CD14-positive monocyte (primary cell): ENCODE data around the gene BUD13. TPM values are rescaled to one million over a fixed set of nuclear protein-coding genes. Genes with fewer than 3 reads are reported as not detected.

Source experiments
- DNase-seq, 3 donors: peaks; one replicate each; pipeline ENCODE4 v3.0.0-alpha.2; 2011 to 2022
- H2AFZ ChIP-seq: 2 replicates; pipeline ENCODE4 v1.6.0; 2012; ENCODE audit warnings: mild to moderate bottlenecking, low read depth, low read length, inconsistent platforms; ENCODE audit not compliant: insufficient read depth, poor library complexity, severe bottlenecking
- H3K27ac ChIP-seq, 2 donors: 1 replicate in 1 of 2; 2 replicates in 1 of 2; pipeline ENCODE4 v1.5.1; 2012 to 2013; ENCODE audit warnings: low read length in 2 of 2, control low read depth in 1 of 2, inconsistent platforms in 1 of 2, low read depth in 1 of 2, mild to moderate bottlenecking in 1 of 2
- H3K27me3 ChIP-seq, 2 donors: one replicate each; pipeline versions ENCODE4 v1.6.0 to v1.6.1; 2011 to 2013; ENCODE audit warnings: low read length in 2 of 2; ENCODE audit not compliant: control insufficient read depth in 2 of 2, insufficient read depth in 2 of 2
- H3K36me3 ChIP-seq, 2 donors: replicated peaks in 1 of 2; 1 replicate in 1 of 2; 2 replicates in 1 of 2; pipeline versions ENCODE4 v1.5.1 to v1.6.1; 2012 to 2013; ENCODE audit warnings: low read length in 2 of 2, control low read depth in 1 of 2, inconsistent platforms in 1 of 2, mild to moderate bottlenecking in 1 of 2; ENCODE audit not compliant: insufficient read depth in 2 of 2, control insufficient read depth in 1 of 2
- H3K4me1 ChIP-seq, 2 donors: 1 replicate in 1 of 2; 2 replicates in 1 of 2; pipeline versions ENCODE4 v1.5.1 to v1.6.1; 2012 to 2013; ENCODE audit warnings: low read length in 2 of 2, control low read depth in 1 of 2, inconsistent platforms in 1 of 2, mild to moderate bottlenecking in 1 of 2, moderate library complexity in 1 of 2; ENCODE audit not compliant: insufficient read depth in 2 of 2, control insufficient read depth in 1 of 2
- H3K4me2 ChIP-seq: replicated peaks from 2 replicates; pipeline ENCODE3; 2012; ENCODE audit warnings: low read length, moderate library complexity, mild to moderate bottlenecking; ENCODE audit not compliant: poor library complexity, severe bottlenecking; ENCODE audit errors: extremely low read depth
- H3K4me3 ChIP-seq, 3 experiments: fragments of 200-600 bp in 1 of 3; sonication (generic) in 1 of 3; replicated peaks in 1 of 3; 1 replicate in 2 of 3; 2 replicates in 1 of 3; pipeline ENCODE4 v1.5.1; 2011 to 2013; ENCODE audit warnings: low read length in 3 of 3, mild to moderate bottlenecking in 3 of 3, control low read depth in 2 of 3, low read depth in 2 of 3, inconsistent platforms in 1 of 3, moderate library complexity in 1 of 3
- H3K79me2 ChIP-seq: 2 replicates; pipeline ENCODE4 v1.6.0; 2012; ENCODE audit warnings: mild to moderate bottlenecking, control low read depth, inconsistent platforms, low read length, moderate library complexity; ENCODE audit not compliant: insufficient read depth
- H3K9ac ChIP-seq: 2 replicates; pipeline ENCODE4 v1.6.0; 2017; ENCODE audit warnings: low read length, mild to moderate bottlenecking; ENCODE audit not compliant: insufficient read depth, poor library complexity, severe bottlenecking
- H3K9me3 ChIP-seq, 2 donors: replicated peaks in 1 of 2; 1 replicate in 1 of 2; 2 replicates in 1 of 2; pipeline versions ENCODE4 v1.5.1 to v1.6.1; 2012 to 2013; ENCODE audit warnings: low read length in 2 of 2, control low read depth in 1 of 2; ENCODE audit not compliant: control insufficient read depth in 1 of 2, insufficient read depth in 1 of 2
- H4K20me1 ChIP-seq: 2 replicates; pipeline ENCODE4 v1.6.0; 2012; ENCODE audit warnings: mild to moderate bottlenecking, low read length, control low read depth, moderate library complexity; ENCODE audit not compliant: insufficient read depth
- H3K27ac Mint-ChIP-seq, 7 donors: one replicate each; pipeline ENCODE4 v1.8.0; 2020; ENCODE audit warnings: mild to moderate bottlenecking in 7 of 7, mixed read lengths in 7 of 7, moderate library complexity in 6 of 7, inconsistent platforms in 2 of 7
- H3K27me3 Mint-ChIP-seq, 3 donors: one replicate each; pipeline ENCODE4 v1.8.0; 2021 to 2022; ENCODE audit warnings: low read depth in 3 of 3, mild to moderate bottlenecking in 3 of 3, mixed read lengths in 3 of 3, moderate library complexity in 3 of 3, inconsistent platforms in 1 of 3
- H3K36me3 Mint-ChIP-seq, 2 donors: one replicate each; pipeline ENCODE4 v1.8.0; 2020; ENCODE audit warnings: mixed read lengths in 2 of 2, inconsistent platforms in 1 of 2, mild to moderate bottlenecking in 1 of 2
- H3K4me1 Mint-ChIP-seq: one replicate; pipeline ENCODE4 v1.8.0; 2020; ENCODE audit warnings: mild to moderate bottlenecking, mixed read lengths
- H3K4me3 Mint-ChIP-seq, 2 donors: one replicate each; pipeline ENCODE4 v1.8.0; 2020; ENCODE audit warnings: mild to moderate bottlenecking in 2 of 2, mixed read lengths in 2 of 2, moderate library complexity in 1 of 2
- H3K9me3 Mint-ChIP-seq, 7 donors: one replicate each; pipeline ENCODE4 v1.8.0; 2020 to 2022; ENCODE audit warnings: mixed read lengths in 7 of 7, mild to moderate bottlenecking in 6 of 7, moderate library complexity in 6 of 7, inconsistent platforms in 2 of 7
- whole genome bisulfite sequencing: methylation state at CpG from one replicate; pipeline ENCODE4 v1.1.5; 2013; ENCODE audit warnings: missing lambda C conversion rate; ENCODE audit not compliant: insufficient coverage; 5-methylcytosine and 5-hydroxymethylcytosine counted together
- intact Hi-C, 2 donors: fragments of 100-400 bp; cut with micrococcal nuclease; formaldehyde crosslinking; loops; one replicate each; pipeline versions ENCODE4 v1.15.0 to v1.15.1; 2023
- polyA plus RNA-seq, 3 donors: library from polyadenylated mRNA; depleted of rRNA in 1 of 3; unstranded in 2 of 3; stranded (reverse) in 1 of 3; fragments of 300-500 nt in 2 of 3; fragments of >200 nt in 1 of 3; fragmentation: Illumina TruSeq in 2 of 3; gene quantifications; 1 replicate in 2 of 3; 2 replicates in 1 of 3; pipeline ENCODE4 v1.2.3, GENCODE V29; 2012 to 2021
- TF ChIP-seq, protein P1 (sequence below): fragments of 200-600 bp; IDR thresholded peaks from one replicate; pipeline ENCODE4 v1.8.0; 2022; ENCODE audit warnings: antibody characterized with exemption, mild to moderate bottlenecking

The BUD13 gene
- polyA plus RNA-seq, 3 donors, result 4.2 to 8.7 (median 5.3) TPM

- intact Hi-C loops, result no loop called here
- peaks cover 20 to 22% of the 10 kb centered on the region in 2 donors for H3K4me1 ChIP-seq
- no peaks in the 10 kb centered on the region for H3K27me3 ChIP-seq
- H3K27ac Mint-ChIP-seq, result peak within 1 kb of the TSS in 4 of 7 donors; percentile 8 to 36 (median 13)
- H3K9ac ChIP-seq, result no peak within 1 kb of the TSS
- H3K79me2 ChIP-seq, result peaks cover 10% of the 10 kb centered on the region
- H3K27ac ChIP-seq, result no peak within 1 kb of the TSS
- H3K4me3 ChIP-seq, result no peak within 1 kb of the TSS
- no peak for DNase-seq
- peaks cover 26% of the 10 kb centered on the region for H3K4me1 Mint-ChIP-seq
- peaks cover 0 to 2% (median 0%) of the 10 kb centered on the region in 7 donors for H3K9me3 Mint-ChIP-seq
- TF ChIP-seq, protein P1, sequence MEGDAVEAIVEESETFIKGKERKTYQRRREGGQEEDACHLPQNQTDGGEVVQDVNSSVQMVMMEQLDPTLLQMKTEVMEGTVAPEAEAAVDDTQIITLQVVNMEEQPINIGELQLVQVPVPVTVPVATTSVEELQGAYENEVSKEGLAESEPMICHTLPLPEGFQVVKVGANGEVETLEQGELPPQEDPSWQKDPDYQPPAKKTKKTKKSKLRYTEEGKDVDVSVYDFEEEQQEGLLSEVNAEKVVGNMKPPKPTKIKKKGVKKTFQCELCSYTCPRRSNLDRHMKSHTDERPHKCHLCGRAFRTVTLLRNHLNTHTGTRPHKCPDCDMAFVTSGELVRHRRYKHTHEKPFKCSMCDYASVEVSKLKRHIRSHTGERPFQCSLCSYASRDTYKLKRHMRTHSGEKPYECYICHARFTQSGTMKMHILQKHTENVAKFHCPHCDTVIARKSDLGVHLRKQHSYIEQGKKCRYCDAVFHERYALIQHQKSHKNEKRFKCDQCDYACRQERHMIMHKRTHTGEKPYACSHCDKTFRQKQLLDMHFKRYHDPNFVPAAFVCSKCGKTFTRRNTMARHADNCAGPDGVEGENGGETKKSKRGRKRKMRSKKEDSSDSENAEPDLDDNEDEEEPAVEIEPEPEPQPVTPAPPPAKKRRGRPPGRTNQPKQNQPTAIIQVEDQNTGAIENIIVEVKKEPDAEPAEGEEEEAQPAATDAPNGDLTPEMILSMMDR, result no peak
- peak within 1 kb of the TSS; percentile 9 to 67 for H3K4me3 Mint-ChIP-seq
- no peaks in the 10 kb centered on the region for H3K9me3 ChIP-seq
- peak within 1 kb of the TSS; percentile 40 for H3K4me2 ChIP-seq
- peak within 1 kb of the TSS; percentile 73 for H2AFZ ChIP-seq
- H3K36me3 Mint-ChIP-seq, result peaks cover 4 to 5% of the 10 kb centered on the region in 2 donors
- peaks cover 0 to under 1% of the 10 kb centered on the region in 2 donors for H3K36me3 ChIP-seq
- WGBS, result 95% methylated on average over 6 of the region's 7 CpGs
- peaks cover 6 to 14% (median 8%) of the 10 kb centered on the region in 3 donors for H3K27me3 Mint-ChIP-seq
- no peaks in the 10 kb centered on the region for H4K20me1 ChIP-seq
Measured at GRCh38 chr11:116791813-116792143, 19.0 kb upstream of the BUD13 start, which contains the start of gene APOA5. Gene APOA5, minus strand, starts transcription at chr11:116791879. Its CDS starts 19 bp downstream, at chr11:116791860.

DNA sequence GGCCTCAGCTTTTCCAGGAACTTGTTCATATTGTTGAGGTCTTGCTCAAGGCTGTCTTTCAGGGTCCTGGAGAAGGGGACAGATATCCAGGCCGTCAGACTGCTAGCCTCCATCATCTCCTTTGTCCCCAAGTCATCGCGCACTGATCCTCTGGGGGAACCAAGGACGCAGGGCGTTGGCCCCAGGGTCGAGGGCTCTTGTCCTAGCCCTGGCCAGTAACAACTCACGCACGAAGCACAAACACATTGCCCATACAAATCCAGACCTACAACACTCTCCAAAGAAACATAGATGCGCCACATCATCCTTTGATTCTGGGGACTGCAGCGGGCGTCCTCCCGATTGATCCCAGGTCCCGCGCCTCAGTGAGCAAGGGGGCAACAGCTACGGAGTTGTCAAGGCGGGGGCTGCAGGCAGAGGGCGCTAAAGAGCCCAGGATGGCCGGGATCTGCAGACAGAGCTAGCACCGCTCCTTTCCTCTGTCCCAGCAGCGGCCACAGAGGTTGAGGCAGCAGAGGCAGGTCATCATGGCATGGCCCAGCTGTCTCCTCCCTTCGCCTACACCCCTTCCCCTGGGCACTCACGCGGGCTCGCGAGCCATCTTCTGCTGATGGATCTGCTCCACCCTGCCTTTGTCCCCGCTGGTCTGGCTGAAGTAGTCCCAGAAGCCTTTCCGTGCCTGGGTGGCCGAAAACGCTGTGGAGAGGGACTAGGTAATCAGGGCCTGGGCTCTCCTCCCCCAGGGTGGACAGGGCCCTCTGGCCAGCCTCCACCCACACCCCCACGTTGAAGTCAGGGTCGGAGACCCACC, 18.4 kb upstream of the BUD13 start:
- peaks cover 4 to 6% of the 10 kb centered on the region in 2 donors for H3K36me3 ChIP-seq
- H3K36me3 Mint-ChIP-seq, result peaks cover 9 to 10% of the 10 kb centered on the region in 2 donors
- DNase-seq, result peak; percentile 54 to 66 (median 65)
- H3K9me3 ChIP-seq, result no peaks in the 10 kb centered on the region
- intact Hi-C loops, result no loop called here
- peaks cover 15% of the 10 kb centered on the region for H3K79me2 ChIP-seq
- H3K27ac Mint-ChIP-seq, result peak overlapping the region in 4 of 7 donors; percentile 8 to 36 (median 12)
- peak overlapping the region; percentile 9 to 67 for H3K4me3 Mint-ChIP-seq
- WGBS, result 20% methylated on average over 25 of the region's 31 CpGs
- peaks cover 22 to 26% of the 10 kb centered on the region in 2 donors for H3K4me1 ChIP-seq
- H3K27me3 ChIP-seq, result no peaks in the 10 kb centered on the region
- H3K27me3 Mint-ChIP-seq, result peaks cover 6 to 14% (median 8%) of the 10 kb centered on the region in 3 donors
- no peaks in the 10 kb centered on the region for H4K20me1 ChIP-seq
- H3K27ac ChIP-seq, result no peak overlapping the region
- peaks cover 0 to 2% (median 0%) of the 10 kb centered on the region in 7 donors for H3K9me3 Mint-ChIP-seq
- H3K9ac ChIP-seq, result no peak overlapping the region
- no peak overlapping the region for H3K4me3 ChIP-seq
- TF ChIP-seq, protein P1, result peak; percentile 92
- H2AFZ ChIP-seq, result peak overlapping the region; percentile 73
- peak overlapping the region; percentile 40 for H3K4me2 ChIP-seq
- H3K4me1 Mint-ChIP-seq, result peaks cover 31% of the 10 kb centered on the region
